Jurkat, Clone E6-1 (cell line): ENCODE data around the gene RNF5.
"Not testable (repeated sequence)": the region's sequence is repeated elsewhere in the genome, so short reads cannot be mapped to it uniquely, and the experiment has no call there.

ENCODE experiments used
- DNase-seq: peaks from one replicate; pipeline ENCODE4 v3.0.0-alpha.2; 2011; ENCODE audit warnings: low read depth, low spot score
- H3K4me3 ChIP-seq: 2 replicates; pipeline ENCODE4 v1.5.1; 2011; ENCODE audit warnings: mild to moderate bottlenecking, low read length, control low read depth, moderate library complexity

Gene RNF5

GRCh38 chr6:32171234-32171633 is 7.0 kb upstream of the RNF5 start:
- no peak overlapping the region for H3K4me3 ChIP-seq

GRCh38 chr6:32173051-32173727 is 5.0 kb upstream of the RNF5 start:
- H3K4me3 ChIP-seq: no peak overlapping the region
- DNase-seq: peak; percentile 65

More at GRCh38 chr6:32171234-32171633, 7.0 kb upstream of the RNF5 start:
- no peak for DNase-seq

- no peak for DNase-seq
- H3K4me3 ChIP-seq: no peak overlapping the region
Measured at GRCh38 chr6:32174416-32174815, 3.8 kb upstream of the RNF5 start.

GRCh38 chr6:32175322-32175710 is 2.9 kb upstream of the RNF5 start:
- H3K4me3 ChIP-seq: peak overlapping the region; percentile 96
- no peak for DNase-seq

GRCh38 chr6:32175711-32176475 is 2.3 kb upstream of the RNF5 start, which contains the start of gene AGPAT1:
TSS of gene AGPAT1 (minus strand) at chr6:32176084. CDS start at chr6:32171496, 4,588 bp downstream.
- peak; percentile 97 for DNase-seq
- H3K4me3 ChIP-seq: peak within 1 kb of the TSS; percentile 96

- peak overlapping the region; percentile 96 for H3K4me3 ChIP-seq
- DNase-seq: no peak
Measured at GRCh38 chr6:32176476-32177182, 1.6 kb upstream of the RNF5 start.

- DNase-seq: peak; percentile 66
- peak overlapping the region; percentile 96 for H3K4me3 ChIP-seq
Measured at GRCh38 chr6:32177183-32177787, 920 bp upstream of the RNF5 start.

- peak overlapping the region; percentile 96 for H3K4me3 ChIP-seq
- DNase-seq: no peak
Measured at GRCh38 chr6:32178547-32179440, 589 bp downstream of the RNF5 start.

- no peak overlapping the region for H3K4me3 ChIP-seq
- no peak for DNase-seq
Measured at GRCh38 chr6:32179766-32180405, 1.7 kb downstream of the RNF5 start.

GRCh38 chr6:32181148-32181702 is 3.0 kb downstream of the RNF5 start:
- no peak overlapping the region for H3K4me3 ChIP-seq
- DNase-seq: no peak

GRCh38 chr6:32181915-32182529 is 3.8 kb downstream of the RNF5 start:
- no peak overlapping the region for H3K4me3 ChIP-seq
- no peak for DNase-seq

GRCh38 chr6:32182555-32182981 is 4.4 kb downstream of the RNF5 start:
- H3K4me3 ChIP-seq: no peak overlapping the region
- no peak for DNase-seq

GRCh38 chr6:32183030-32183429 is 4.8 kb downstream of the RNF5 start:
- no peak for DNase-seq
- H3K4me3 ChIP-seq: no peak overlapping the region

GRCh38 chr6:32183483-32184083 is 5.4 kb downstream of the RNF5 start:
- DNase-seq: no peak

GRCh38 chr6:32184084-32184640 is 6.0 kb downstream of the RNF5 start, which contains the start of gene AGER:
TSS of gene AGER (minus strand) at chr6:32184253. CDS start at chr6:32184222, 31 bp downstream.
- H3K4me3 ChIP-seq: no peak within 1 kb of the TSS
- DNase-seq: no peak

More at GRCh38 chr6:32183483-32184083, 5.4 kb downstream of the RNF5 start:
- H3K4me3 ChIP-seq: no peak overlapping the region

GRCh38 chr6:32185681-32186131 is 7.5 kb downstream of the RNF5 start:
- H3K4me3 ChIP-seq, DNase-seq: not testable (repeated sequence)
